HepG2 (cell line): ENCODE results near the gene CTNND2. TPM values are rescaled to one million over a fixed set of nuclear protein-coding genes. Genes with fewer than 3 reads are reported as not detected.

ENCODE experiments used
- ATAD3A ChIP-seq: sonication (generic); formaldehyde crosslinking; IDR thresholded peaks from 2 replicates; pipeline ENCODE4 v1.4.0; 2020; ENCODE audit warnings: missing genetic modification reagents
- BATF2 ChIP-seq: sonication (generic); formaldehyde crosslinking; IDR thresholded peaks from 2 replicates; pipeline ENCODE4 v1.8.0; 2022; ENCODE audit warnings: mild to moderate bottlenecking, missing genetic modification reagents, moderate library complexity
- DBP ChIP-seq: sonication (generic); formaldehyde crosslinking; IDR thresholded peaks from 2 replicates; pipeline ENCODE4 v1.4.0; 2020; ENCODE audit warnings: missing genetic modification reagents; ENCODE audit errors: not compliant biosample characterization
- ELF1 ChIP-seq: sonication (generic); formaldehyde crosslinking; IDR thresholded peaks from 2 replicates; pipeline ENCODE4 v1.4.0; 2020; ENCODE audit warnings: missing genetic modification reagents
- MAFF ChIP-seq: IDR thresholded peaks from 2 replicates; pipeline ENCODE4 v1.6.1; 2011; ENCODE audit warnings: low read depth, low read length, improper control_type of control experiment
- MEIS1 ChIP-seq: sonication (generic); formaldehyde crosslinking; IDR thresholded peaks from 2 replicates; pipeline ENCODE4 v1.9.0; 2021; ENCODE audit warnings: mild to moderate bottlenecking, missing genetic modification reagents, moderate library complexity, borderline replicate concordance
- MIER3 ChIP-seq: IDR thresholded peaks from 2 replicates; pipeline ENCODE4 v1.6.1; 2016; ENCODE audit warnings: missing compliant biosample characterization, borderline replicate concordance
- PITX1 ChIP-seq: sonication (generic); formaldehyde crosslinking; IDR thresholded peaks from 2 replicates; pipeline ENCODE4 v1.5.1; 2020; ENCODE audit warnings: mild to moderate bottlenecking, missing genetic modification reagents
- SIX4 ChIP-seq: sonication (generic); formaldehyde crosslinking; IDR thresholded peaks from 2 replicates; pipeline ENCODE4 v1.4.0; 2020; ENCODE audit warnings: missing genetic modification reagents
- SRSF1 ChIP-seq: fragments of 200-400 bp; formaldehyde crosslinking; optimal IDR thresholded peaks from 2 replicates; pipeline ENCODE3; 2017; ENCODE audit warnings: mild to moderate bottlenecking, low read depth, low read length, moderate library complexity
- ZBED4 ChIP-seq: sonication (generic); formaldehyde crosslinking; IDR thresholded peaks from 2 replicates; pipeline ENCODE4 v1.4.0; 2020; ENCODE audit warnings: missing genetic modification reagents, borderline replicate concordance
- ZMAT5 ChIP-seq: sonication (generic); formaldehyde crosslinking; IDR thresholded peaks from 2 replicates; pipeline ENCODE4 v1.5.0; 2020; ENCODE audit warnings: mild to moderate bottlenecking, low read depth, missing genetic modification reagents, borderline replicate concordance
- ZNF362 ChIP-seq: sonication (generic); formaldehyde crosslinking; IDR thresholded peaks from 2 replicates; pipeline ENCODE4 v1.4.0; 2020; ENCODE audit warnings: missing genetic modification reagents, mild to moderate bottlenecking, borderline replicate concordance
- ZNF367 ChIP-seq: sonication (generic); formaldehyde crosslinking; IDR thresholded peaks from 2 replicates; pipeline ENCODE4 v1.4.0; 2020; ENCODE audit warnings: missing genetic modification reagents, borderline replicate concordance
- ZNF609 ChIP-seq: sonication (generic); formaldehyde crosslinking; IDR thresholded peaks from 2 replicates; pipeline ENCODE4 v1.4.0; 2020; ENCODE audit warnings: mild to moderate bottlenecking, missing genetic modification reagents, borderline replicate concordance
- ZNF616 ChIP-seq: sonication (generic); formaldehyde crosslinking; IDR thresholded peaks from 2 replicates; pipeline ENCODE4 v1.5.0; 2020; ENCODE audit warnings: low read depth, mild to moderate bottlenecking, missing genetic modification reagents
- ZNF672 ChIP-seq: sonication (generic); formaldehyde crosslinking; IDR thresholded peaks from 2 replicates; pipeline ENCODE4 v1.8.1; 2022; ENCODE audit warnings: missing genetic modification reagents
- ZSCAN25 ChIP-seq: sonication (generic); formaldehyde crosslinking; IDR thresholded peaks from 2 replicates; pipeline ENCODE4 v1.8.0; 2022; ENCODE audit warnings: mild to moderate bottlenecking, missing genetic modification reagents
- polyA plus RNA-seq, 8 experiments: library from polyadenylated mRNA; depleted of rRNA in 3 of 8; stranded (reverse) in 7 of 8; unstranded in 1 of 8; fragments of >200 nt; fragmentation: Illumina TruSeq in 4 of 8; extraction: Trizol in 4 of 8; gene quantifications; 2 replicates each; pipeline versions ENCODE4 v1.2.1 to v1.2.3, GENCODE V29; 2011 to 2016; ENCODE audit warnings: low read depth in 4 of 8, missing spikeins in 1 of 8, mixed read lengths in 1 of 8; ENCODE audit not compliant: insufficient read depth in 1 of 8
- total RNA-seq, 5 experiments: library from RNA; depleted of rRNA; stranded (reverse); fragments of >200 nt; fragmentation: Illumina TruSeq; extraction: Trizol; gene quantifications; 2 replicates each; pipeline ENCODE4 v1.2.3, GENCODE V29; 2016; ENCODE audit warnings: low read depth in 1 of 5

CTNND2 gene
- total and polyA plus RNA-seq, 2 of the 13 experiments (the other 11 are each of a cell fraction or from before 2014, with no cell fraction given), result not detected

GRCh38 chr5:11596657-11597071 is 307.6 kb downstream of the CTNND2 start (continued):
- TF ChIP-seq ZNF609 (CRISPR knock-in tag) (peak; percentile 93), DBP (CRISPR knock-in tag) (no peak), ZMAT5 (CRISPR knock-in tag) (no peak), SIX4 (CRISPR knock-in tag) (0 out of 2 replicates have a peak, but pooled peaks have one; percentile 18), MIER3 (CRISPR knock-in tag) (no peak; the same call in 1 of the 2 replicates), ELF1 (no peak), BATF2 (CRISPR knock-in tag) (no peak), ZSCAN25 (CRISPR knock-in tag) (no peak), MEIS1 (CRISPR knock-in tag) (no peak), ZBED4 (CRISPR knock-in tag) (no peak; the same call in 1 of the 2 replicates), ZNF672 (CRISPR knock-in tag) (no peak), SRSF1 (no peak), PITX1 (no peak; the same call in 1 of the 2 replicates), ATAD3A (no peak), ZNF616 (CRISPR knock-in tag) (no peak), ZNF362 (CRISPR knock-in tag) (peak; percentile 92), MAFF (no peak), ZNF367 (CRISPR knock-in tag) (no peak)
